ENCODE results near the gene CTCF.

GRCh38 chr16:67518676-67519075 lies 43.6 kb upstream of the CTCF start:
- TF ChIP-seq CTCF (IDR thresholded peaks at IDR 0.05) (no peak), REST (IDR thresholded peaks at IDR 0.05; ENCODE audit: insufficient read depth in 1 of 2, low read depth in 2 of 2, low read length in 1 of 2) (no peak), POLR2AphosphoS5 (IDR thresholded peaks at IDR 0.05; ENCODE audit: low read depth, low read length) (no peak)

Data from Panc1 (cell line).